ENCODE measurements around the gene FSCN2. TPM values are rescaled to one million over a fixed set of nuclear protein-coding genes. Genes with fewer than 3 reads are reported as not detected.

FSCN2 gene
- total and polyA plus RNA-seq, 9 donors, result 0.13 to 6.4 (median 3.0) TPM

DNA sequence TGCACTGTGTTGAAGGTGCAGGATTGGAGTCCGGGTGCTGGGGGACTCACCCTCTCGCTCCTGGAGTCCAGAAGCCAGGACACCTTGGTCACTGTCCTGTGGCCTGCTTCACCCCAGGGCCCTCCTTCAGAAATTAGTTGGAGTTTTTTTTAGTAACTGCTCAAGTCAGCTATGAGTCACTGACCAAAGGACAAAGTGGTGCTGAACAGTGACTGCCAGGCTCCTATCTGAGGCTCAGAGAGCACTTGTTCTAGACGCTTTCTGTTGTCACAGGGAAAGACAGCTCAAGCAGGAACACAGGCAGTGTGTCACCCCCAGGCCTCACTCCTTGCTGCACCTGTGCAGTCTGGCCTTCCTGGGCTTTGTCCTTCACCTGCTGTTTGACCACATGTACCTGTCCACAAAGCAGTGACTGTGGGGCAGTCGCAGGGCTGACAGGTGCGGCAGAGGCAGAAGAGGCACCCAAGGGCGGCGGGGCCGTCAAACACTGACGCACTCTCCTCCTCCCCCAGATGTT lies 28.1 kb downstream of the FSCN2 start:
- peaks cover 5% of the 10 kb centered on the region for H3K4me1 ChIP-seq (ENCODE audit: insufficient read depth)
- TF ChIP-seq POLR2A (IDR thresholded peaks at IDR 0.05) (no peak), EP300 (IDR thresholded peaks at IDR 0.05) (no peak)
- TF ChIP-seq, protein P1, sequence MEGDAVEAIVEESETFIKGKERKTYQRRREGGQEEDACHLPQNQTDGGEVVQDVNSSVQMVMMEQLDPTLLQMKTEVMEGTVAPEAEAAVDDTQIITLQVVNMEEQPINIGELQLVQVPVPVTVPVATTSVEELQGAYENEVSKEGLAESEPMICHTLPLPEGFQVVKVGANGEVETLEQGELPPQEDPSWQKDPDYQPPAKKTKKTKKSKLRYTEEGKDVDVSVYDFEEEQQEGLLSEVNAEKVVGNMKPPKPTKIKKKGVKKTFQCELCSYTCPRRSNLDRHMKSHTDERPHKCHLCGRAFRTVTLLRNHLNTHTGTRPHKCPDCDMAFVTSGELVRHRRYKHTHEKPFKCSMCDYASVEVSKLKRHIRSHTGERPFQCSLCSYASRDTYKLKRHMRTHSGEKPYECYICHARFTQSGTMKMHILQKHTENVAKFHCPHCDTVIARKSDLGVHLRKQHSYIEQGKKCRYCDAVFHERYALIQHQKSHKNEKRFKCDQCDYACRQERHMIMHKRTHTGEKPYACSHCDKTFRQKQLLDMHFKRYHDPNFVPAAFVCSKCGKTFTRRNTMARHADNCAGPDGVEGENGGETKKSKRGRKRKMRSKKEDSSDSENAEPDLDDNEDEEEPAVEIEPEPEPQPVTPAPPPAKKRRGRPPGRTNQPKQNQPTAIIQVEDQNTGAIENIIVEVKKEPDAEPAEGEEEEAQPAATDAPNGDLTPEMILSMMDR (IDR thresholded peaks at IDR 0.05), result no peak
- no peak overlapping the region for H3K27ac ChIP-seq
- no peak overlapping the region for H3K4me3 ChIP-seq
- DNase-seq, result no peak
- no peaks in the 10 kb centered on the region for H3K27me3 ChIP-seq
- 80 to 90% (median 85%) methylated on average over 9 of the region's 9 CpGs for WGBS, 3 donors
- no peaks in the 10 kb centered on the region for H3K9me3 ChIP-seq
- intact Hi-C loops (cut with DNase I), result no loop called here
- H3K36me3 ChIP-seq, result no peaks in the 10 kb centered on the region

DNA sequence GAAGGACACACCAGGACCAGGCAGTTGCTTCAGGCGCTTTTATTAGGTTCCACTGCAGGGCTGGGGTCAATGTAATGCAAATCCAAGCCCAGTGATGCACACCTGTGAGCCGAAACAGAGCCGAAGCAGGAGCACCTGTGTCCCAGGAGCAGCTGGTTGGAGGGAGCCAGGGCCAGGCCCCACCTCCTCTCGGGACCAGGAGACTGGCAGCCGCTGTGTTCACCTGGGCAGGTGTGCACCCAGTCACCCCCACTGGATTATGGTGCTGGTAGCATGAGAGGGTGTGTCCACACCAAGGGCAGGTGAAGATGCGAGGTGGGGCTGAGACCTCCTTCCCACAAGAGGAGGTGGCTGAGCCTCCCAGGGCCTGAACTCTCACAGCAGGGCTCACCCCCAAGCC lies 28.7 kb downstream of the FSCN2 start:
- H3K9me3 ChIP-seq, result no peaks in the 10 kb centered on the region
- no peak for DNase-seq
- no peak overlapping the region for H3K4me3 ChIP-seq
- no peak overlapping the region for H3K27ac ChIP-seq
- TF ChIP-seq POLR2A (IDR thresholded peaks at IDR 0.05), result no peak
- no peak for TF ChIP-seq EP300 (IDR thresholded peaks at IDR 0.05)
- TF ChIP-seq, protein P1 (IDR thresholded peaks at IDR 0.05), result no peak
- peaks cover 3% of the 10 kb centered on the region for H3K4me1 ChIP-seq (ENCODE audit: insufficient read depth)
- 83 to 94% (median 89%) methylated on average over 6 of the region's 6 CpGs for WGBS, 3 donors
- no peaks in the 10 kb centered on the region for H3K36me3 ChIP-seq
- H3K27me3 ChIP-seq, result no peaks in the 10 kb centered on the region
- intact Hi-C loops (cut with DNase I), result no loop called here

DNA sequence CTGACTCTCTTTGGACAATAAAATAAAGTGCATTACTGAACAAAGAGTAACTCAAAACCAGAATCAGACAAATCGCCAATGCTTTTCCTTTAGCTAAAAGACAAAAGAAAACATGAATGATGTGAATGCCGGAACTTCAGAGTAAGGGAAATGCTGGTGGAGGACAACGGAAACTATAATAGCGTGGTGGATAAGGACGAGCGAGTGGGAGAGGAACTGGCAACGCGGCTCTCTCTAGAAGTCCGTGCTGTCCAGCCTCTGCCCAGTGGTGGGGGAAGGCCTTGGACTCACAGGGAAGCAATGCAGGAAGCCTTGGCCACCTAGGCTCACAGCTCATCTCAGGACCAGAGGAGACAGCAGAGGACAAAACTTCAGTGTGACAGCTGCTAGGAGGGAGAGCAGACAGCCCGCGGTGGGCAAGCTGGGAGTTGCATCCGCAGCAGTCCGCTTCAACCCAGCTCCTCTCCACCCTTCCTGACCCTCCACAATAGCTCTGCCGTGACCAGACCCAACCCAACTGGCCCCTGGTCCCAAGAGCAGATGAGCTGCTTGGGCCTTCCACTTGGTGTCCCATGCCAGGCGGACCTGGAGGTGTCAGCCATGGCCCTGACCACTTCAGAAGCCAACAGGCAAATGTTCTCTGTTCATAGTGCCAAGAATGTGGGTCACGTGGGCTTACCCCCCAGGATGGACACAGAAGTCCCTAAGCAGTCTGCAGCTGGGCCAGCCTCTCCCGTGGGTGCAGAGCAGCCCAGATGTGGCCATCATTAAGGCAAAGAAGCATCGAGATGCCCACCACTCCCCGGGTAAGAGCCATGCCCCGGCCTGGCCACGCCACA lies 29.3 kb downstream of the FSCN2 start:
- Histone ChIP-seq H3K9me3 (no peaks in the 10 kb centered on the region), H3K36me3 (no peaks in the 10 kb centered on the region), H3K4me3 (no peak overlapping the region), H3K27me3 (no peaks in the 10 kb centered on the region), H3K4me1 (ENCODE audit: insufficient read depth) (peaks cover 3% of the 10 kb centered on the region), H3K27ac (no peak overlapping the region)
- no peak for DNase-seq
- intact Hi-C loops (cut with DNase I), result no loop called here
- TF ChIP-seq EP300 (IDR thresholded peaks at IDR 0.05) (no peak), POLR2A (IDR thresholded peaks at IDR 0.05) (no peak)
- TF ChIP-seq, protein P1 (IDR thresholded peaks at IDR 0.05), result no peak
- 77 to 81% (median 78%) methylated on average over 21 of the region's 21 CpGs for WGBS, 3 donors

DNA sequence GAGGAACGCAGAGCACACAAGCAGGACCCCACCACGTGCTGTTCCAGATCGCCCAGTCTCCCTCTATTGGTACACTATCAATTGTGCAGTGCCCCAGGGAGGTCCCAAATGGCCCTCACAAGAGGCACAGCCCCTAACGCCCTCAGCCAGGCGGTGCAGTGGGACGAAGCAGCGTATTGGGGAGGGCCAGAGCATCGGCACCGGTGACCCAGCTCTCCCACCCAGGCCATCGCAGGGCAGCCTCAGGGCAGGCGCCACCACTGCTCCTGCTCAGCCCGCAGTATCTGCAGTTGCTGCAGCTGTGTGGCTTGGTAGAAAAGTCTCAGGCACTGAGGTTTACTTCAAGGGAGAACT lies 29.9 kb downstream of the FSCN2 start:
- H3K27ac ChIP-seq, result no peak overlapping the region
- WGBS, 3 donors, result 82 to 87% (median 84%) methylated on average over 12 of the region's 12 CpGs
- H3K9me3 ChIP-seq, result no peaks in the 10 kb centered on the region
- H3K4me1 ChIP-seq (ENCODE audit: insufficient read depth), result peaks cover 3% of the 10 kb centered on the region
- intact Hi-C loops (cut with DNase I), result no loop called here
- no peaks in the 10 kb centered on the region for H3K27me3 ChIP-seq
- no peaks in the 10 kb centered on the region for H3K36me3 ChIP-seq
- TF ChIP-seq, protein P1 (IDR thresholded peaks at IDR 0.05), result no peak
- TF ChIP-seq POLR2A (IDR thresholded peaks at IDR 0.05), result no peak
- no peak for TF ChIP-seq EP300 (IDR thresholded peaks at IDR 0.05)
- H3K4me3 ChIP-seq, result no peak overlapping the region
- DNase-seq, result no peak
